Effector memory CD8-positive, alpha-beta T cell (primary cell): Measurements from ENCODE around the gene RNF144B.

Experiments
- ATAC-seq: fragments of 150-1000 bp; cut with Tn5 transposase; replicated peaks from 2 replicates; pipeline ENCODE4 v1.10.0; 2021; ENCODE audit warnings: mild to moderate bottlenecking, moderate library complexity
- DNase-seq, 3 experiments: peaks; one replicate each; pipeline ENCODE4 v3.0.0; 2021
- H3K27ac Mint-ChIP-seq, 2 donors: one replicate each; pipeline ENCODE4 v1.8.0; 2022; ENCODE audit warnings: mild to moderate bottlenecking in 2 of 2, mixed read lengths in 2 of 2, moderate library complexity in 2 of 2
- H3K27me3 Mint-ChIP-seq, 2 donors: one replicate each; pipeline ENCODE4 v1.8.0; 2022; ENCODE audit warnings: mixed read lengths in 2 of 2
- H3K36me3 Mint-ChIP-seq: one replicate; pipeline ENCODE4 v1.8.0; 2022; ENCODE audit warnings: mild to moderate bottlenecking, moderate library complexity, mixed read lengths; ENCODE audit not compliant: insufficient read depth
- H3K4me1 Mint-ChIP-seq, 2 donors: one replicate each; pipeline ENCODE4 v1.8.0; 2022; ENCODE audit warnings: low read depth in 2 of 2, mixed read lengths in 2 of 2
- H3K4me3 Mint-ChIP-seq, 2 donors: one replicate each; pipeline ENCODE4 v1.8.0; 2022; ENCODE audit warnings: mild to moderate bottlenecking in 2 of 2, mixed read lengths in 2 of 2, moderate library complexity in 2 of 2
- H3K9me3 Mint-ChIP-seq, 2 donors: one replicate each; pipeline ENCODE4 v1.8.0; 2022; ENCODE audit warnings: mixed read lengths in 2 of 2
- total RNA-seq, 9 experiments: gene quantifications; one replicate each; lab custom pipeline; 2026; lab: John Stamatoyannopoulos, UW

Gene RNF144B
- 0.55 to 6.1 (median 1.3) reads per million in 9 experiments for total RNA-seq

GRCh38 chr6:18387061-18387721 is at the start of gene RNF144B:
RNF144B (plus strand) TSS chr6:18387350; CDS start chr6:18399535, 12,185 bp downstream.
- Mint-ChIP-seq H3K27me3 (peaks cover 0 to 6% of the 10 kb centered on the region in 2 donors), H3K4me1 (peaks cover 18 to 22% of the 10 kb centered on the region in 2 donors), H3K9me3 (no peaks in the 10 kb centered on the region), H3K36me3 (no peaks in the 10 kb centered on the region), H3K27ac (peak within 1 kb of the TSS; percentile 90 to 91), H3K4me3 (peak within 1 kb of the TSS; percentile 98 to 99)
- peak; percentile 94 for ATAC-seq
- DNase-seq = peak; percentile 27 to 40 (median 37)

GRCh38 chr6:18339599-18339998 is 47.6 kb upstream of the RNF144B start:
- Mint-ChIP-seq H3K9me3 (no peaks in the 10 kb centered on the region), H3K4me3 (no peak overlapping the region), H3K36me3 (peaks cover 2% of the 10 kb centered on the region), H3K27me3 (peaks cover 9 to 17% of the 10 kb centered on the region in 2 donors), H3K27ac (no peak overlapping the region), H3K4me1 (no peaks in the 10 kb centered on the region)
- DNase-seq (no peak), ATAC-seq (no peak)

GRCh38 chr6:18340781-18341551 is 46.2 kb upstream of the RNF144B start:
- no peak for ATAC-seq
- Mint-ChIP-seq H3K27me3 (peaks cover 17 to 23% of the 10 kb centered on the region in 2 donors), H3K36me3 (peaks cover 2% of the 10 kb centered on the region), H3K4me3 (no peak overlapping the region), H3K27ac (no peak overlapping the region), H3K9me3 (no peaks in the 10 kb centered on the region), H3K4me1 (no peaks in the 10 kb centered on the region)
- DNase-seq = no peak

DNA sequence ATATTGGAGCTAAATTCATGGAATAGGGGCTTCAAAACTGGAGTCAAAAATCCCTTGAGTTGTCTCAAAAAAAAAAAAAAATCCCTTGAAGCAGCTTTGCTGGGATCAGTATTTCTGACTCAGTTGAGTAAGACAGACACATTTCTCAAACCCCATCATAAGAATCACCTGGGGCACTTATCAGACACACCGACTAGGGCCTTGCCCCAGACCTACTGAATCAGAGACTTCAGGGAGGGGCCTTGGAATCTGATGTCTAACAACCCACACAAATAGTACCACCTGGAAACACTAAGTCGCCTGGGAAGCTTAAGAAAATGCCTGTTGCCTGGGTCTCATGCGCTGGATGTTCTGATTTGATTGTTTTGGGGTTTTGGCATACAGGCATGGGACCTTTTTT is 44.9 kb upstream of the RNF144B start:
- no peaks in the 10 kb centered on the region for H3K9me3 Mint-ChIP-seq
- no peak overlapping the region for H3K4me3 Mint-ChIP-seq
- no peak for DNase-seq
- no peak overlapping the region for H3K27ac Mint-ChIP-seq
- peaks cover 16 to 28% of the 10 kb centered on the region in 2 donors for H3K27me3 Mint-ChIP-seq
- ATAC-seq = no peak
- peaks cover 2% of the 10 kb centered on the region for H3K36me3 Mint-ChIP-seq
- H3K4me1 Mint-ChIP-seq = no peaks in the 10 kb centered on the region

DNA sequence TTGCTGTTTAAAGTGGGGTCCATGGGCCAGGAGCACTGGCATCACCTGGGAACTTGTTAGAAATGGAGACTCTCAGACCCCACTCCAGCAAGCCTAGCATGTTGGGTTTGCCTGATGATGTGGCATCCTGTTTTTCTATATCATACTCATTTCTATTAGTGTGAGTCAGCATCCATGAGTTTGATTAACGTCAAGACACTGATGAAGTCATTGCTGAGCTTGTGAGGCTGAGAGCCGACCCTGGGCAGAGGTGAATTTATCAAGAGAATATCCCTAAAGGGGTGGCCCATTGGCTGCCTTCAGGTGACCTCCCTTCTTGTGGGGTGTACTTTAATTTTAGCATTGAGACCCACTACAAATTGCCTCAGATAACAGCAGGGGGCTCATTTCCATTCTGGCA is 43.4 kb upstream of the RNF144B start:
- Mint-ChIP-seq H3K9me3 (no peaks in the 10 kb centered on the region), H3K36me3 (peaks cover 2% of the 10 kb centered on the region), H3K4me3 (no peak overlapping the region), H3K27me3 (peaks cover 25 to 43% of the 10 kb centered on the region in 2 donors), H3K4me1 (no peaks in the 10 kb centered on the region), H3K27ac (no peak overlapping the region)
- DNase-seq (no peak), ATAC-seq (no peak)

- ATAC-seq = no peak
- H3K27ac Mint-ChIP-seq = no peak overlapping the region
- no peaks in the 10 kb centered on the region for H3K36me3 Mint-ChIP-seq
- no peaks in the 10 kb centered on the region for H3K4me1 Mint-ChIP-seq
- no peak for DNase-seq
- H3K4me3 Mint-ChIP-seq = no peak overlapping the region
- peaks cover 36 to 47% of the 10 kb centered on the region in 2 donors for H3K27me3 Mint-ChIP-seq
- no peaks in the 10 kb centered on the region for H3K9me3 Mint-ChIP-seq
Measured at GRCh38 chr6:18347021-18347577, 40.1 kb upstream of the RNF144B start.

GRCh38 chr6:18347866-18348265 is 39.3 kb upstream of the RNF144B start:
- Mint-ChIP-seq H3K27me3 (peaks cover 36 to 47% of the 10 kb centered on the region in 2 donors), H3K4me3 (no peak overlapping the region), H3K27ac (no peak overlapping the region), H3K4me1 (peaks cover 0 to 2% of the 10 kb centered on the region in 2 donors), H3K36me3 (no peaks in the 10 kb centered on the region), H3K9me3 (no peaks in the 10 kb centered on the region)
- no peak for ATAC-seq
- DNase-seq = no peak

GRCh38 chr6:18349386-18349785 is 37.8 kb upstream of the RNF144B start:
- Mint-ChIP-seq H3K27me3 (peaks cover 36 to 47% of the 10 kb centered on the region in 2 donors), H3K9me3 (no peaks in the 10 kb centered on the region), H3K36me3 (no peaks in the 10 kb centered on the region), H3K27ac (no peak overlapping the region), H3K4me3 (no peak overlapping the region), H3K4me1 (peaks cover 0 to 2% of the 10 kb centered on the region in 2 donors)
- DNase-seq = no peak
- no peak for ATAC-seq

- Mint-ChIP-seq H3K36me3 (no peaks in the 10 kb centered on the region), H3K27ac (no peak overlapping the region), H3K9me3 (no peaks in the 10 kb centered on the region), H3K4me3 (no peak overlapping the region), H3K4me1 (peaks cover 0 to 2% of the 10 kb centered on the region in 2 donors), H3K27me3 (peaks cover 37 to 40% of the 10 kb centered on the region in 2 donors)
- DNase-seq (no peak), ATAC-seq (no peak)
Measured at GRCh38 chr6:18350271-18350670, 36.9 kb upstream of the RNF144B start.

DNA sequence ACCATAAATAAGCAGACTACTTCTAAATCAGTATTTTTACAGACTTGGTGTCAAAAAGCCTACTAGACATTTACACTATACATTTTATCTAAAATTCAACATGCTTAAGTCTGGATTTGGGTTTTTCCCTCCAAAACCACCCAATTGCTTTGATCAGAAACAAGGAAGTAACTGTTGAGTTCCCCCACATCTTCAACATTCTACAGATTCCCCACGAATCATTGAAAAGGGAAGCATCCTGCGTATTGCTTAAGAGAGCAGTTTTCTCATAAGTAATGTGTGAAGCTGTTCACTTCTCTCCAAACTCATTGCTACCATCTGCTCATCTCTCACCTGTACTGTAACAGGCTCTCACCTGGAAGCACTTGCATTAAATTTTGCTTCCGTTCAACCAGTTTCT is 36.4 kb upstream of the RNF144B start:
- H3K27me3 Mint-ChIP-seq = peaks cover 40 to 42% of the 10 kb centered on the region in 2 donors
- H3K4me3 Mint-ChIP-seq = no peak overlapping the region
- H3K27ac Mint-ChIP-seq = no peak overlapping the region
- H3K36me3 Mint-ChIP-seq = no peaks in the 10 kb centered on the region
- DNase-seq (no peak), ATAC-seq (no peak)
- H3K4me1 Mint-ChIP-seq = peaks cover 0 to 2% of the 10 kb centered on the region in 2 donors
- no peaks in the 10 kb centered on the region for H3K9me3 Mint-ChIP-seq

DNA sequence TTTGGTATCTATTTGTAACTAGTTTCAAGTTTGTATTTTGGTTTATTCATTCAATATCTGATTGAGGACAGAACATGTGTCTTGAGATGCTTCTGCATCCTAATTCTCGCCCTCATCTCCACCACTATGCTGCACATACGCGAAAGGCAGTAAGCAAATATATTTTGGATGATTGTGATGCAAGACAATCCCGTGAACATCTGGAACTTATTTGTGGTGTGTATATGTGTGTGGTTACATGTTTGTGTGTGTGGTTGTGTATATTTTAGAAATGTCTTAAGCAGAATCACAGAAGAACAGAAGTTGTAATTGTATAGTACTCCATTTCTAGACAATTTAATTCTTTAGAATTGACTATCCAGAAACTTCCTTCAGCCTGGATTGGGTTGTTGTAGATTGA is 35.1 kb upstream of the RNF144B start:
- Mint-ChIP-seq H3K4me1 (peaks cover 0 to 2% of the 10 kb centered on the region in 2 donors), H3K36me3 (no peaks in the 10 kb centered on the region), H3K9me3 (no peaks in the 10 kb centered on the region), H3K27ac (no peak overlapping the region), H3K4me3 (no peak overlapping the region), H3K27me3 (peaks cover 36 to 53% of the 10 kb centered on the region in 2 donors)
- ATAC-seq (no peak), DNase-seq (no peak)

DNA sequence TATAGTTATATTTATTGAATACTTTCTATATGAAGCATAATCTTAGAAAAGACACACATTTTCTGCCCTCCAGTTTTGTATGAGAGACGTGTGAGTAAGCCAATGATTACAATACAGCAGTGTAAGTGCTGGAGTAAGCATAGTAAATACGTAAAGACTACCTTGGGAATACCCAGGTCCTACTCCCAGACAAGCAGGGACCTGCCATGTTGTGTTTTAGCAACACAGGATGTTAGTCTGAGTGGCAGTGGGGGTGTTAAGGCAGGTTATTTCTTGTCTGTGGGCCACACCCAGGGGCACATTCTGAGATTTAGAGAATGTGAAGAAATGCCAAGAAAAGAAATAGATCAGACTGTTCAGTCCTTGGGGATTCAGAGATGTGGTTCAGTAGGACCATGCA is 34.3 kb upstream of the RNF144B start:
- H3K9me3 Mint-ChIP-seq = no peaks in the 10 kb centered on the region
- H3K27ac Mint-ChIP-seq = no peak overlapping the region
- peaks cover 30 to 49% of the 10 kb centered on the region in 2 donors for H3K27me3 Mint-ChIP-seq
- peaks cover 0 to 2% of the 10 kb centered on the region in 2 donors for H3K4me1 Mint-ChIP-seq
- H3K4me3 Mint-ChIP-seq = no peak overlapping the region
- no peaks in the 10 kb centered on the region for H3K36me3 Mint-ChIP-seq
- no peak for ATAC-seq
- DNase-seq = no peak

- H3K4me3 Mint-ChIP-seq = no peak overlapping the region
- no peaks in the 10 kb centered on the region for H3K36me3 Mint-ChIP-seq
- ATAC-seq = no peak
- peaks cover 26 to 45% of the 10 kb centered on the region in 2 donors for H3K27me3 Mint-ChIP-seq
- peaks cover 0 to 3% of the 10 kb centered on the region in 2 donors for H3K9me3 Mint-ChIP-seq
- H3K27ac Mint-ChIP-seq = no peak overlapping the region
- DNase-seq = no peak
- H3K4me1 Mint-ChIP-seq = peaks cover 0 to 2% of the 10 kb centered on the region in 2 donors
Measured at GRCh38 chr6:18353251-18353650, 33.9 kb upstream of the RNF144B start.
